ENCODE data around the gene FCER1A.
"Not testable (repeated sequence)": the region's sequence is repeated elsewhere in the genome, so short reads cannot be mapped to it uniquely, and the experiment has no call there.

The FCER1A gene

DNA sequence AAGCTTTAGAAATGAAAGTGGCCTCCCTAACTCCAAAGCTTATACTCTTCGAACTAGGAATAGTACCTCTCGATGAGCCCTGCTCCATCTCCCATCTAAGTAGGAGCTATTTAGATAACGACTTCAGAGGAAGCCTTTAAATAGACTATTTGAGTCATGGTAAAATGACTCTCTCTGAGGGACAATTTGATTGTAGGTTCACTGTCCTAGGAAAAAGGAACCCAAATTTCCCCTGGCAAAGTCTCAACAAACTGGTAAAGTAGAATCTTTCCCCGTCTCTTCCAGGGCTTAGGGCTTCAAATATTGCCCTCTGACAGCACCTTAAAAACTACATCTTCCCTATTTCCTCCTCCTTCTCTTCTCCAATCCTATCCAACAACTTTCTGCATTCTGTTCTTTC is 2.0 kb upstream of the FCER1A start:
- Histone ChIP-seq H3K4me3 (ENCODE audit: low read length) (no peak overlapping the region), H3K4me1 (ENCODE audit: control insufficient read depth, low read depth, low read length) (no peaks in the 10 kb centered on the region), H3K36me3 (ENCODE audit: control insufficient read depth, low read depth, low read length) (no peaks in the 10 kb centered on the region), H3K9ac (ENCODE audit: low read length) (no peak overlapping the region), H3K9me3 (ENCODE audit: control insufficient read depth, low read depth, low read length) (no peaks in the 10 kb centered on the region), H3K27me3 (ENCODE audit: control insufficient read depth, insufficient read depth, low read length) (no peaks in the 10 kb centered on the region), H3K27ac (ENCODE audit: low read length) (no peak overlapping the region)

GRCh38 chr1:159307346-159308020 is 5.3 kb downstream of the FCER1A start:
- H3K4me1 ChIP-seq (ENCODE audit: control insufficient read depth, low read depth, low read length), result peaks cover 6% of the 10 kb centered on the region
- no peak overlapping the region for H3K4me3 ChIP-seq (ENCODE audit: low read length)
- no peaks in the 10 kb centered on the region for H3K9me3 ChIP-seq (ENCODE audit: control insufficient read depth, low read depth, low read length)
- no peaks in the 10 kb centered on the region for H3K36me3 ChIP-seq (ENCODE audit: control insufficient read depth, low read depth, low read length)
- no peak overlapping the region for H3K27ac ChIP-seq (ENCODE audit: low read length)
- H3K27me3 ChIP-seq (ENCODE audit: control insufficient read depth, insufficient read depth, low read length), result no peaks in the 10 kb centered on the region
- H3K9ac ChIP-seq (ENCODE audit: low read length), result no peak overlapping the region

GRCh38 chr1:159311679-159312078 is 9.5 kb downstream of the FCER1A start:
- no peak overlapping the region for H3K27ac ChIP-seq (ENCODE audit: low read length)
- H3K36me3 ChIP-seq (ENCODE audit: control insufficient read depth, low read depth, low read length), result no peaks in the 10 kb centered on the region
- peaks cover 6% of the 10 kb centered on the region for H3K4me1 ChIP-seq (ENCODE audit: control insufficient read depth, low read depth, low read length)
- no peak overlapping the region for H3K9ac ChIP-seq (ENCODE audit: low read length)
- no peak overlapping the region for H3K4me3 ChIP-seq (ENCODE audit: low read length)
- H3K9me3 ChIP-seq (ENCODE audit: control insufficient read depth, low read depth, low read length), result no peaks in the 10 kb centered on the region
- no peaks in the 10 kb centered on the region for H3K27me3 ChIP-seq (ENCODE audit: control insufficient read depth, insufficient read depth, low read length)

GRCh38 chr1:159315381-159315780 is 13.2 kb downstream of the FCER1A start:
- H3K4me1 ChIP-seq (ENCODE audit: control insufficient read depth, low read depth, low read length), result no peaks in the 10 kb centered on the region
- H3K9ac ChIP-seq (ENCODE audit: low read length), result no peak overlapping the region

DNA sequence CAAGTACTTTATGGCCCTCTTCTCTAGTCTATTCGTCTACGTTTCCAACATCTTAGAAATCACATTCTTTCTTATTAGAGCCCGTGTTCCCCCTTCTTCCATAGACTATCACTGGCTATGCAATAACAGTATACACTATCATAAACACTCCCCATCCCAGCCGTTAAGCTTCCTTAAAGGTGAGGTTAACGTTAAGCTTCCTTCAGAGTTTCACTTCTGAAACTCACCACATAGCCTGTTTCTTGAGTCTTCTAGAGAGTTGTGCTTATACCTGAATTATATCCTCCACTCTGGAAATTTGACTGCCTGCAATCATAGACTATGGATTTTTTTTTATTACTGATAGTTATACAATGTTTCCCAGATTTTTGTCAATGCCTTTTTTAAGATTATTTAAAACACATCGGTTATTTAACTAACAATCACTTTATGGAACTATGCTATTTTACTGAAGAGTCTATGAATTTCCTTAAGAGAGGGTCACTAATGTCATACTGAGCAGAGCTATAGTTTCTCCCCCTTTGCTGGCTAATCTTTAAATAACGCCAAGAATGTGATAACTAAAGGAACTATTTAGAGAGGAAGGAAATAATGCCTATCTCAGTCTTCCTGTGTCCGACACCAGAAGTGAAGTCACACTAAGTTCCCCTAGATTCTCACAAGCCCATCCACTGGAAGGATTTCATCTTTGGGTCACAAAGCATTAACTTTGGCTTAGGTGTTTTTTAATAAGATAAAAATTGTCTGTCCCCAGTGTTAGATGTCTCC is 16.8 kb downstream of the FCER1A start:
- H3K9ac ChIP-seq (ENCODE audit: low read length), result no peak overlapping the region
- no peaks in the 10 kb centered on the region for H3K4me1 ChIP-seq (ENCODE audit: control insufficient read depth, low read depth, low read length)
- H3K36me3 ChIP-seq (ENCODE audit: control insufficient read depth, low read depth, low read length), result no peaks in the 10 kb centered on the region
- H3K4me3 ChIP-seq (ENCODE audit: low read length), result no peak overlapping the region
- H3K27ac ChIP-seq (ENCODE audit: low read length), result no peak overlapping the region
- H3K9me3 ChIP-seq (ENCODE audit: control insufficient read depth, low read depth, low read length), result no peaks in the 10 kb centered on the region
- H3K27me3 ChIP-seq (ENCODE audit: control insufficient read depth, insufficient read depth, low read length), result no peaks in the 10 kb centered on the region

More at GRCh38 chr1:159315381-159315780, 13.2 kb downstream of the FCER1A start:
- Histone ChIP-seq H3K4me3 (ENCODE audit: low read length) (no peak overlapping the region), H3K9me3 (ENCODE audit: control insufficient read depth, low read depth, low read length) (no peaks in the 10 kb centered on the region), H3K27ac (ENCODE audit: low read length) (no peak overlapping the region), H3K27me3 (ENCODE audit: control insufficient read depth, insufficient read depth, low read length) (no peaks in the 10 kb centered on the region), H3K36me3 (ENCODE audit: control insufficient read depth, low read depth, low read length) (no peaks in the 10 kb centered on the region)

GRCh38 chr1:159334797-159335196 is 32.7 kb downstream of the FCER1A start:
- Histone ChIP-seq H3K9me3 (ENCODE audit: control insufficient read depth, low read depth, low read length) (no peaks in the 10 kb centered on the region), H3K27ac (ENCODE audit: low read length) (no peak overlapping the region), H3K36me3 (ENCODE audit: control insufficient read depth, low read depth, low read length) (no peaks in the 10 kb centered on the region), H3K4me3 (ENCODE audit: low read length) (no peak overlapping the region), H3K9ac (ENCODE audit: low read length) (no peak overlapping the region), H3K4me1 (ENCODE audit: control insufficient read depth, low read depth, low read length) (no peaks in the 10 kb centered on the region), H3K27me3 (ENCODE audit: control insufficient read depth, insufficient read depth, low read length) (no peaks in the 10 kb centered on the region)

DNA sequence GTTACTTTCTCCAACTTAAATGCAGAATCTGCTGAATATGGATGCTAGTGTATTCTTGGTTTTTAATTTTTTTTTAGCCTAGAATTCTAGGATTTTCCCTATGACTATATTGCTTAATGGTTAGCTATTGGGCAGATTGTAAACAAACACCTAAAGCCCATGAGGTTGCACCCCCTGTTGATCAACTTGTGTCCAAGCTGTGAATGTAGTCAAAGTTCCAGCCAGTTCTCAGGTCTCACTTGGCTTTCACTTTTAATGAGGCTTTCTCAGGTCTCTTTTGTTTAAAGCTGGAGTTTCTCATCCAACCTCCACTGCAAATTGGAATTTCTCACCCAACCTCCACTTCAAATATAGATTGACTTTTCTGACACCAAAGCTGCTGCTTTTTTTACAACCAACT is 35.9 kb downstream of the FCER1A start:
- Histone ChIP-seq H3K36me3 (ENCODE audit: control insufficient read depth, low read depth, low read length) (no peaks in the 10 kb centered on the region), H3K9ac (ENCODE audit: low read length) (no peak overlapping the region), H3K4me1 (ENCODE audit: control insufficient read depth, low read depth, low read length) (no peaks in the 10 kb centered on the region), H3K27ac (ENCODE audit: low read length) (no peak overlapping the region), H3K27me3 (ENCODE audit: control insufficient read depth, insufficient read depth, low read length) (no peaks in the 10 kb centered on the region), H3K4me3 (ENCODE audit: low read length) (no peak overlapping the region), H3K9me3 (ENCODE audit: control insufficient read depth, low read depth, low read length) (no peaks in the 10 kb centered on the region)

DNA sequence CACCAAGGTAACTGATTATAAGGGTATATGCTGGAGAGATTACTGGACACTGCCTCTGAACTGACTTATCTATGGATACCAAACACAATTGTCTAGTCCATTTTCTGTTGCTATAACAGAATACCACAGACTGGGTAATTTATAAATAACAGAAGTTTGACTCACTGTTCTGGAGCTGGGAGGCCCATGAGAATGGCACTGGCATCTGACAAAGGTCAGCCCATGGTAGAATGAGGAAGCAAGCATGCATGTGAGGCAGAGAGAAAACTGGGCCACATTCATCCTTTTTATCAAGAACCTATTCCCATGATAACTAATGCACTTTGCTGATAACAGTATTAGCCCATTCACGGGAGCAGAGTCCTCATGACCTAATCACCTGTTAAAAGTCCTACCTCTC is 37.4 kb downstream of the FCER1A start:
- H3K9ac ChIP-seq (ENCODE audit: low read length), result no peak overlapping the region
- no peaks in the 10 kb centered on the region for H3K9me3 ChIP-seq (ENCODE audit: control insufficient read depth, low read depth, low read length)
- no peak overlapping the region for H3K4me3 ChIP-seq (ENCODE audit: low read length)
- H3K36me3 ChIP-seq (ENCODE audit: control insufficient read depth, low read depth, low read length), result no peaks in the 10 kb centered on the region
- no peaks in the 10 kb centered on the region for H3K27me3 ChIP-seq (ENCODE audit: control insufficient read depth, insufficient read depth, low read length)
- no peak overlapping the region for H3K27ac ChIP-seq (ENCODE audit: low read length)
- H3K4me1 ChIP-seq (ENCODE audit: control insufficient read depth, low read depth, low read length), result no peaks in the 10 kb centered on the region

DNA sequence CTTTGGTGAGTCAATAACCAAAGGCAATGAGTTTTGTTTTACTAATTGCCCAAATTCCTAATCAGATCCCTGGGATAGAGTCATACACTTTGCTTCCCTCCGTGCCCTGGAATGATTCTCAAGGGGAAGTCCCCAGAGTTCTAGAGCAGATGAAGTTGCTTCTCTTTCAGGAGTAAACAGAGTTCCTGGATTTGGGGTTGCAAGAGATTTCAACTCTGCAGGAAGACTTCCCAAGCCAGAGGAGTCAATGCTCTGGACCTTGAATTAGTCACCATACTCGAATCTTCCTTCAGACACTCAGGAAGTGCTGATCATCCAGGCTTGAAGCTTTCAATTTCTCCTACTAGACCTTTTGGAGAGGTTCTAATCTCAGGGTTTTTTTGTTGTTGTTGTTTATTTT is 39.6 kb downstream of the FCER1A start:
- no peaks in the 10 kb centered on the region for H3K36me3 ChIP-seq (ENCODE audit: control insufficient read depth, low read depth, low read length)
- no peak overlapping the region for H3K27ac ChIP-seq (ENCODE audit: low read length)
- H3K9ac ChIP-seq (ENCODE audit: low read length), result no peak overlapping the region
- no peaks in the 10 kb centered on the region for H3K9me3 ChIP-seq (ENCODE audit: control insufficient read depth, low read depth, low read length)
- H3K27me3 ChIP-seq (ENCODE audit: control insufficient read depth, insufficient read depth, low read length), result no peaks in the 10 kb centered on the region
- H3K4me1 ChIP-seq (ENCODE audit: control insufficient read depth, low read depth, low read length), result no peaks in the 10 kb centered on the region
- H3K4me3 ChIP-seq (ENCODE audit: low read length), result no peak overlapping the region

- H3K27me3 ChIP-seq (ENCODE audit: control insufficient read depth, insufficient read depth, low read length), result no peaks in the 10 kb centered on the region
- no peaks in the 10 kb centered on the region for H3K36me3 ChIP-seq (ENCODE audit: control insufficient read depth, low read depth, low read length)
- H3K4me1 ChIP-seq (ENCODE audit: control insufficient read depth, low read depth, low read length), result no peaks in the 10 kb centered on the region
- no peak overlapping the region for H3K9ac ChIP-seq (ENCODE audit: low read length)
- H3K27ac ChIP-seq (ENCODE audit: low read length), result no peak overlapping the region
- no peak overlapping the region for H3K4me3 ChIP-seq (ENCODE audit: low read length)
- no peaks in the 10 kb centered on the region for H3K9me3 ChIP-seq (ENCODE audit: control insufficient read depth, low read depth, low read length)
Measured at GRCh38 chr1:159342761-159343425, 40.8 kb downstream of the FCER1A start.

DNA sequence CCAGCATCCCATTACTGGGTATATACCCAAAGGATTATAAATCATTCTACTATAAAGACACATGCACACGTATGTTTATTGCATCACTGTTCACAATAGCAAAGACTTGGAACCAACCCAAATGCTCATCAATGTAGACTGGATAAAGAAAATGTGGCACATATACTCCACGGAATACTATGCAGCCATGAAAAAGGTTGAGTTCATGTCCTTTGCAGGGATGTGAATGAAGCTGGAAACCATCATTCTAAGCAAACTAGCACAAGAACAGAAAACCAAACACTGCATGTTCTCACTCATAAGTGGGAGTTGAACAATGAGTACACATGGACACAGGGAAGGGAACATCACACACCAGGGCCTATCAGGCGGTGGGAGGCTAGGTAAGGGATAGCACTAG is 47.2 kb downstream of the FCER1A start:
- not testable (repeated sequence) for H3K4me1 ChIP-seq (ENCODE audit: control insufficient read depth, low read depth, low read length); H3K9me3 ChIP-seq (ENCODE audit: control insufficient read depth, low read depth, low read length); H3K9ac ChIP-seq (ENCODE audit: low read length); H3K27ac ChIP-seq (ENCODE audit: low read length); H3K36me3 ChIP-seq (ENCODE audit: control insufficient read depth, low read depth, low read length); H3K4me3 ChIP-seq (ENCODE audit: low read length); H3K27me3 ChIP-seq (ENCODE audit: control insufficient read depth, insufficient read depth, low read length)

Measured in iPS-18a (cell line).